ENCODE measurements around the gene DNM3. TPM values are rescaled to one million over a fixed set of nuclear protein-coding genes. Genes with fewer than 3 reads are reported as not detected.
A peak's percentile ranks its signal among the peaks of the same experiment; 100 is the strongest.

Gene DNM3
- total and polyA plus RNA-seq, 2 donors (not counting 3 experiments of a cell fraction or from before 2014, with no cell fraction given) = 1.4 to 2.5 TPM

DNA sequence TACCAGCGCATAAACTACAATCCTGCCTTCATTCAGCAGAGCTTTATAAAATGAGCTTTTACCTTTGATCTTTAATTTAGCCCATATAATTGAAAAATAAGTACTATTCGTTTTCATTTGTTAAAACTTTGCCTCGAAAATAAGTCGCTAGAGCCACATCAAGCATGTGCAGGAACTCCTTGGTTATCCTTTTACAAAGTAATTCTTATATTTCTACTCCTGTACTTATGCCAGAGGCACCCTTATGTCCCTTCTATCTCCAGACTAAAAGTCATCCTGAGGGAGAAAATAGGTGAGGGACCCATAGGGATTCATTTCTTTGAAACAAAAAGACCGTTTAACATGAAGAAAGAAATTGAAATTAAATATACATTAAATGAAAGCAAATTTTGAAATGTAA is 301.0 kb downstream of the DNM3 start:
- H3K27me3 ChIP-seq (ENCODE audit: control insufficient read depth in 2 of 2, insufficient read depth in 2 of 2, low read length in 2 of 2) = no peaks in the 10 kb centered on the region
- H3K36me3 ChIP-seq (ENCODE audit: control insufficient read depth in 2 of 2, extremely low read depth in 1 of 2, insufficient read depth in 2 of 2, low read length in 2 of 2) = no peaks in the 10 kb centered on the region
- no peaks in the 10 kb centered on the region for H4K20me1 ChIP-seq (replicated peaks; ENCODE audit: control insufficient read depth, extremely low read depth, insufficient read depth, low read length)
- H3K79me2 ChIP-seq (ENCODE audit: control insufficient read depth, insufficient read depth, low read length) = peaks cover 7% of the 10 kb centered on the region
- H3K4me1 ChIP-seq (ENCODE audit: control insufficient read depth, extremely low read depth, insufficient read depth, low read length) = peaks cover 52% of the 10 kb centered on the region
- POLR2A ChIA-PET = no interaction called here
- no TSS peak for BruUV-seq (replicated peaks)
- no peaks in the 10 kb centered on the region for H3K9me3 ChIP-seq (replicated peaks; ENCODE audit: control insufficient read depth, insufficient read depth, low read length)
- no peaks in the 10 kb centered on the region for H3K9me1 ChIP-seq (replicated peaks; ENCODE audit: control insufficient read depth, extremely low read depth, insufficient read depth, low read length)
- no peak overlapping the region for H2AFZ ChIP-seq (ENCODE audit: low read depth, low read length)
- TF ChIP-seq FOS (IDR thresholded peaks at IDR 0.05; ENCODE audit: borderline replicate concordance, insufficient read depth, low read length) = no peak
- H3K4me3 ChIP-seq (replicated peaks in 1 of 3; ENCODE audit: insufficient read depth in 1 of 3, low read depth in 1 of 3, low read length in 3 of 3) = peak overlapping the region in 1 of 3 experiments; percentile 96
- H3K27ac ChIP-seq (ENCODE audit: insufficient read depth, low read depth, low read length) = peak overlapping the region; percentile 87
- CTCF ChIA-PET = interaction anchor here (1.0 to 1.8 kb wide), 7 partner anchors 9 to 257 kb away, joined by 3 to 7 read pairs (median 3); no protein-coding TSS in a partner anchor
- no peak for FAIRE-seq
- DNase-seq (ENCODE audit: low read depth, low spot score) = peak; percentile 51
- intact Hi-C loops (cut with micrococcal nuclease) = loop anchor here (5.0 to 10.0 kb wide), 3 partner anchors 200 to 762 kb away; partner anchors contain the start of gene SUCO
- peak overlapping the region; percentile 99 for H3K4me2 ChIP-seq (ENCODE audit: insufficient read depth, low read length)
- dilution Hi-C loops (cut with MboI; ENCODE audit: extremely low pct_ligation_motif_present, low sequenced_read_pairs) = no loop called here
- H3K9ac ChIP-seq (replicated peaks; ENCODE audit: extremely low read depth, insufficient read depth, low read length) = peak overlapping the region; percentile 95

DNA sequence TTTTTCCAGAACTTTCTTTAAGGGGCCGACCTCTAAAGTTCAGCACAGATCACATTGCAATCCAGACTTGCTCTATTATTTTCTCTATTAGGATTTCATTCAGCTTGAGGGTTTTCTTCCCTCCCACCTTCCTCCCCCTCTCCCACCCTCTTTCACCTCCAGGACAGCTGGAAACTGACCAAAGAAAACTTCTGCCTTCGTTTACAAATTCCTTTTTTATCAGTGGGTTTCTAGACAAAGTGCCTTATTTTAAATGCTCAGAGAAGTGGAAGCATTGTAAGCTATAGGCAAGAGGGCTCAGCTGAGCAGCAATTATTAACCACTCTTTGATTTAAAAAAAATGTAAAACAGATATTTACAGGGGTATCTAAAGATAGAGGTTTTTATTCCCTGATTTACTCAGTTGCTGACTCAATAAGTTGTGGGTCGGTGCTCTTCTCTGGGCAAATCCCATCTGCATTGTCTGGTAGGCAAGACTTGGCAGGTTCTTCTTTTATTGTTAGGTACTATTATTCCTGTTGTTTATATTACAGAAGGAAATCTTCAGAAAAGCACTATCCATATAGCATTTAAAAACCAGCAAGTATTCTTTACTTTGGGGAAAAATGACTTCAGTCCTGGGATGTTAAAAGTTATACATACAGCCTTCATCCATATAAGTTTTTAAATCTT is 302.2 kb downstream of the DNM3 start:
- CTCF ChIA-PET = interaction anchor here (0.7 to 2.9 kb wide), 6 partner anchors 11 to 256 kb away, joined by 3 to 8 read pairs (median 3); no protein-coding TSS in a partner anchor
- Histone ChIP-seq H3K36me3 (ENCODE audit: control insufficient read depth in 2 of 2, extremely low read depth in 1 of 2, insufficient read depth in 2 of 2, low read length in 2 of 2) (no peaks in the 10 kb centered on the region), H3K27ac (ENCODE audit: insufficient read depth, low read depth, low read length) (peak overlapping the region; percentile 87), H4K20me1 (replicated peaks; ENCODE audit: control insufficient read depth, extremely low read depth, insufficient read depth, low read length) (no peaks in the 10 kb centered on the region), H3K4me2 (ENCODE audit: insufficient read depth, low read length) (peak overlapping the region; percentile 99), H3K27me3 (ENCODE audit: control insufficient read depth in 2 of 2, insufficient read depth in 2 of 2, low read length in 2 of 2) (no peaks in the 10 kb centered on the region), H3K79me2 (ENCODE audit: control insufficient read depth, insufficient read depth, low read length) (peaks cover 7% of the 10 kb centered on the region), H3K9me1 (replicated peaks; ENCODE audit: control insufficient read depth, extremely low read depth, insufficient read depth, low read length) (no peaks in the 10 kb centered on the region), H3K9me3 (replicated peaks; ENCODE audit: control insufficient read depth, insufficient read depth, low read length) (no peaks in the 10 kb centered on the region), H3K4me1 (ENCODE audit: control insufficient read depth, extremely low read depth, insufficient read depth, low read length) (peaks cover 54% of the 10 kb centered on the region), H3K4me3 (replicated peaks in 1 of 3; ENCODE audit: insufficient read depth in 1 of 3, low read depth in 1 of 3, low read length in 3 of 3) (peak overlapping the region; percentile 38 to 96 (median 53)), H3K9ac (replicated peaks; ENCODE audit: extremely low read depth, insufficient read depth, low read length) (peak overlapping the region; percentile 95), H2AFZ (ENCODE audit: low read depth, low read length) (no peak overlapping the region)
- intact Hi-C loops (cut with micrococcal nuclease) = loop anchor here (1.0 to 10.0 kb wide), 10 partner anchors 34 to 761 kb away; partner anchors contain the start of gene SUCO
- TF ChIP-seq MYC (IDR thresholded peaks at IDR 0.05; ENCODE audit: low read depth, low read length) (no peak), POLR2A (IDR thresholded peaks at IDR 0.05; ENCODE audit: low read depth, low read length) (no peak), JUN (IDR thresholded peaks at IDR 0.05; ENCODE audit: borderline replicate concordance, insufficient read depth, insufficient read length, low read depth) (no peak), POLR2AphosphoS5 (IDR thresholded peaks at IDR 0.05; ENCODE audit: insufficient read depth, low read depth, low read length) (no peak), GATA2 (IDR thresholded peaks at IDR 0.05; ENCODE audit: insufficient read depth, insufficient read length, low read depth, low read length) (no peak), FOS (IDR thresholded peaks at IDR 0.05; ENCODE audit: borderline replicate concordance, insufficient read depth, low read length) (no peak), EZH2 (IDR thresholded peaks at IDR 0.05; ENCODE audit: borderline replicate concordance, low read depth, low read length, severe bottlenecking) (no peak)
- TF ChIP-seq, protein P1, sequence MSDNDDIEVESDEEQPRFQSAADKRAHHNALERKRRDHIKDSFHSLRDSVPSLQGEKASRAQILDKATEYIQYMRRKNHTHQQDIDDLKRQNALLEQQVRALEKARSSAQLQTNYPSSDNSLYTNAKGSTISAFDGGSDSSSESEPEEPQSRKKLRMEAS (IDR thresholded peaks at IDR 0.05; ENCODE audit: insufficient read depth, insufficient read length) = no peak
- TF ChIP-seq, protein P2, sequence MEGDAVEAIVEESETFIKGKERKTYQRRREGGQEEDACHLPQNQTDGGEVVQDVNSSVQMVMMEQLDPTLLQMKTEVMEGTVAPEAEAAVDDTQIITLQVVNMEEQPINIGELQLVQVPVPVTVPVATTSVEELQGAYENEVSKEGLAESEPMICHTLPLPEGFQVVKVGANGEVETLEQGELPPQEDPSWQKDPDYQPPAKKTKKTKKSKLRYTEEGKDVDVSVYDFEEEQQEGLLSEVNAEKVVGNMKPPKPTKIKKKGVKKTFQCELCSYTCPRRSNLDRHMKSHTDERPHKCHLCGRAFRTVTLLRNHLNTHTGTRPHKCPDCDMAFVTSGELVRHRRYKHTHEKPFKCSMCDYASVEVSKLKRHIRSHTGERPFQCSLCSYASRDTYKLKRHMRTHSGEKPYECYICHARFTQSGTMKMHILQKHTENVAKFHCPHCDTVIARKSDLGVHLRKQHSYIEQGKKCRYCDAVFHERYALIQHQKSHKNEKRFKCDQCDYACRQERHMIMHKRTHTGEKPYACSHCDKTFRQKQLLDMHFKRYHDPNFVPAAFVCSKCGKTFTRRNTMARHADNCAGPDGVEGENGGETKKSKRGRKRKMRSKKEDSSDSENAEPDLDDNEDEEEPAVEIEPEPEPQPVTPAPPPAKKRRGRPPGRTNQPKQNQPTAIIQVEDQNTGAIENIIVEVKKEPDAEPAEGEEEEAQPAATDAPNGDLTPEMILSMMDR (IDR thresholded peaks at IDR 0.05; ENCODE audit: extremely low read depth in 1 of 2, insufficient read depth in 1 of 2, low read depth in 1 of 2, low read length in 2 of 2) = no peak
- dilution Hi-C loops (cut with MboI; ENCODE audit: extremely low pct_ligation_motif_present, low sequenced_read_pairs) = no loop called here
- DNase-seq (ENCODE audit: low read depth, low spot score) (peak; percentile 82), FAIRE-seq (peak; percentile 84)
- POLR2A ChIA-PET = no interaction called here
- BruUV-seq (replicated peaks) = TSS peak; percentile 56
